ENCODE results near the gene ATG9B.

ATG9B gene

GRCh38 chr7:150998341-150998740 lies 26.0 kb downstream of the ATG9B start:
- no peak for DNase-seq

GRCh38 chr7:150997817-150998216 lies 26.5 kb downstream of the ATG9B start:
- no peak for DNase-seq

- no peak for DNase-seq
These were observed 27.2 kb downstream of the ATG9B start for GRCh38 chr7:150997075-150997511.

- no peak for DNase-seq
These were observed 27.8 kb downstream of the ATG9B start for GRCh38 chr7:150996376-150997074.

GRCh38 chr7:150994838-150995510 lies 29.3 kb downstream of the ATG9B start:
- no peak for DNase-seq

- no peak for DNase-seq
These were observed 30.0 kb downstream of the ATG9B start for GRCh38 chr7:150994141-150994837.

- DNase-seq: no peak
These were observed 30.8 kb downstream of the ATG9B start for GRCh38 chr7:150993511-150993910.

GRCh38 chr7:150992833-150993302 lies 31.4 kb downstream of the ATG9B start:
- peak; percentile 41 for DNase-seq

GRCh38 chr7:150992051-150992640 lies 32.1 kb downstream of the ATG9B start:
- no peak for DNase-seq

- no peak for DNase-seq
These were observed 33.7 kb downstream of the ATG9B start, which contains the start of gene NOS3 for GRCh38 chr7:150990416-150991186. Gene NOS3 (plus strand): TSS chr7:150991017. CDS start chr7:150993804, 2,787 bp downstream.

- no peak for DNase-seq
These were observed 34.8 kb downstream of the ATG9B start for GRCh38 chr7:150989456-150989855.

GRCh38 chr7:150988230-150989226 lies 35.8 kb downstream of the ATG9B start:
- DNase-seq: peak; percentile 85

GRCh38 chr7:150986556-150986955 lies 37.7 kb downstream of the ATG9B start:
- DNase-seq: no peak

- DNase-seq: peak; percentile 76
These were observed 38.2 kb downstream of the ATG9B start for GRCh38 chr7:150986099-150986512.

GRCh38 chr7:150983893-150984368 lies 40.4 kb downstream of the ATG9B start:
- DNase-seq: no peak

GRCh38 chr7:150982351-150982750 lies 41.9 kb downstream of the ATG9B start:
- no peak for DNase-seq

GRCh38 chr7:150981644-150982043 lies 42.6 kb downstream of the ATG9B start:
- no peak for DNase-seq

- DNase-seq: no peak
These were observed 43.6 kb downstream of the ATG9B start for GRCh38 chr7:150980663-150981062.

GRCh38 chr7:150979713-150980390 lies 44.4 kb downstream of the ATG9B start:
- peak; percentile 49 for DNase-seq

- DNase-seq: peak; percentile 92
These were observed 46.0 kb downstream of the ATG9B start, which contains the start of gene KCNH2 for GRCh38 chr7:150978126-150978789. Gene KCNH2 (minus strand): TSS chr7:150978321. CDS start chr7:150977913, 408 bp downstream.
